ENCODE data around the gene TIGIT. TPM values are rescaled to one million over a fixed set of nuclear protein-coding genes. Genes with fewer than 3 reads are reported as not detected.

TIGIT gene
- total RNA-seq, 4 donors from 2014 or later: 0.11 to 0.98 (median 0.40) TPM; not detected in 1

DNA sequence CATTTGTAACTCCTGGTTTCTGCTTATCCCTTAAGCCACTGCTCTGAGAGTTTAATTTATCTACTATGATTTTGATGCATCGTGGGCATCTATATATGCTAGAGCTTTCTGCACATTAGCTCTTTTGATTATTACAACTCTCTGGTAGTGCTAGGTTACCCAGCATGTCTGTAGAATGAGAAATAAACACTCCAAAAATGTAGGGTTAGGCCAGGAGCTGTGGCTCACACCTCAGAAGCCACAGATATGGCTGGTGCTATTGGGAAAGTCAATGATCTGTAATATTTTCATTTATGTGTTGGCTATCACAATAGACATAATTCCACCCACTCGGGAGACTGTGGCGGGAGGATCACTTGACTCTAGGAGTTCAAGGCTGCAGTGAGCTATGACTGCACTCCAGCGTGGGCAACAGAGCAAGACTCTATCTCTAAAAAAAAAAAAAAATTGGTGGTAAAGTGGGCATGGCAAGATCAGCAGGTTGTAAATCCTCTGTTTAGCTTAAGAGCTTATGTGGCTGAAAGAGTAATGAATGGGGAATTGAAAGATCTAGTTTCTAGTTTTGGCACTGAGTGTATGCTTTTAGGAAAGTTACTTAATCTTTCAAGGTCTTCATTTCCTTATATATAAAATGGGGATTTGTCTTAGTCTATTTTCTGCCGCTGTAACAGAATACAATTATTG lies 6.3 kb downstream of the TIGIT start:
- Histone ChIP-seq H3K9me3 (no peaks in the 10 kb centered on the region), H3K36me3 (no peaks in the 10 kb centered on the region), H3K27me3 (no peaks in the 10 kb centered on the region), H3K4me1 (no peaks in the 10 kb centered on the region), H3K4me3 (replicated peaks in 1 of 3) (no peak overlapping the region), H3K27ac (no peak overlapping the region)
- no peak for DNase-seq
- WGBS, 2 donors: 73 to 77% methylated on average over 5 of the region's 5 CpGs
- intact Hi-C loops (cut with DNase I): no loop called here
- TF ChIP-seq, protein P1, sequence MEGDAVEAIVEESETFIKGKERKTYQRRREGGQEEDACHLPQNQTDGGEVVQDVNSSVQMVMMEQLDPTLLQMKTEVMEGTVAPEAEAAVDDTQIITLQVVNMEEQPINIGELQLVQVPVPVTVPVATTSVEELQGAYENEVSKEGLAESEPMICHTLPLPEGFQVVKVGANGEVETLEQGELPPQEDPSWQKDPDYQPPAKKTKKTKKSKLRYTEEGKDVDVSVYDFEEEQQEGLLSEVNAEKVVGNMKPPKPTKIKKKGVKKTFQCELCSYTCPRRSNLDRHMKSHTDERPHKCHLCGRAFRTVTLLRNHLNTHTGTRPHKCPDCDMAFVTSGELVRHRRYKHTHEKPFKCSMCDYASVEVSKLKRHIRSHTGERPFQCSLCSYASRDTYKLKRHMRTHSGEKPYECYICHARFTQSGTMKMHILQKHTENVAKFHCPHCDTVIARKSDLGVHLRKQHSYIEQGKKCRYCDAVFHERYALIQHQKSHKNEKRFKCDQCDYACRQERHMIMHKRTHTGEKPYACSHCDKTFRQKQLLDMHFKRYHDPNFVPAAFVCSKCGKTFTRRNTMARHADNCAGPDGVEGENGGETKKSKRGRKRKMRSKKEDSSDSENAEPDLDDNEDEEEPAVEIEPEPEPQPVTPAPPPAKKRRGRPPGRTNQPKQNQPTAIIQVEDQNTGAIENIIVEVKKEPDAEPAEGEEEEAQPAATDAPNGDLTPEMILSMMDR (IDR thresholded peaks at IDR 0.05): no peak
- no peak for TF ChIP-seq POLR2A (IDR thresholded peaks at IDR 0.05)

- Histone ChIP-seq H3K9me3 (no peaks in the 10 kb centered on the region), H3K4me1 (no peaks in the 10 kb centered on the region), H3K4me3 (replicated peaks in 1 of 3) (no peak overlapping the region), H3K27me3 (no peaks in the 10 kb centered on the region), H3K36me3 (no peaks in the 10 kb centered on the region), H3K27ac (no peak overlapping the region)
- 83 to 86% methylated on average over 8 of the region's 8 CpGs for WGBS, 2 donors
- no peak for DNase-seq
- no peak for TF ChIP-seq POLR2A (IDR thresholded peaks at IDR 0.05)
- TF ChIP-seq, protein P1 (IDR thresholded peaks at IDR 0.05): no peak
- intact Hi-C loops (cut with DNase I): no loop called here
Observed at GRCh38 chr3:114307222-114307830, 13.5 kb downstream of the TIGIT start.

DNA sequence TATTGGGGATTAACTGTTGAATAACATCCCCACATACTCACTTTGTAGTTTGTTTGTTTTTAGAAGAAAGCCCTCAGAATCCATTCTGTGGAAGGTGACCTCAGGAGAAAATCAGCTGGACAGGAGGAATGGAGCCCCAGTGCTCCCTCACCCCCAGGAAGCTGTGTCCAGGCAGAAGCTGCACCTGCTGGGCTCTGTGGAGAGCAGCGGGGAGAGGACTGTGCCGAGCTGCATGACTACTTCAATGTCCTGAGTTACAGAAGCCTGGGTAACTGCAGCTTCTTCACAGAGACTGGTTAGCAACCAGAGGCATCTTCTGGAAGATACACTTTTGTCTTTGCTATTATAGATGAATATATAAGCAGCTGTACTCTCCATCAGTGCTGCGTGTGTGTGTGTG lies 14.0 kb downstream of the TIGIT start:
- DNase-seq: no peak
- TF ChIP-seq, protein P1 (IDR thresholded peaks at IDR 0.05): no peak
- TF ChIP-seq POLR2A (IDR thresholded peaks at IDR 0.05): no peak
- Histone ChIP-seq H3K36me3 (no peaks in the 10 kb centered on the region), H3K4me1 (no peaks in the 10 kb centered on the region), H3K4me3 (replicated peaks in 1 of 3) (no peak overlapping the region), H3K27me3 (no peaks in the 10 kb centered on the region), H3K27ac (no peak overlapping the region), H3K9me3 (no peaks in the 10 kb centered on the region)
- intact Hi-C loops (cut with DNase I): no loop called here
- 62 to 65% methylated on average over 3 of the region's 3 CpGs for WGBS, 2 donors

DNA sequence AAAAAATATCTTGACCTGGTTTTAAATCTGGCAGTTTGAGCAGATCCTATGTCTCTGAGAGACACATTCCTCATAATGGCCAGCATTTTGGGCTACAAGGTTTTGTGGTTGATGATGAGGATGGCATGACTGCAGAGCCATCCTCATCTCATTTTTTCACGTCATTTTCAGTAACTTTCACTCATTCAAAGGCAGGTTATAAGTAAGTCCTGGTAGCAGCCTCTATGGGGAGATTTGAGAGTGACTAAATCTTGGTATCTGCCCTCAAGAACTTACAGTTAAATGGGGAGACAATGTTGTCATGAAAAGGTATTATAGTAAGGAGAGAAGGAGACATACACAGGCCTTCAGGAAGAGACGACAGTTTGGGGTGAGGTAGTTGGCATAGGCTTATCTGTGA lies 14.5 kb downstream of the TIGIT start:
- intact Hi-C loops (cut with DNase I): no loop called here
- Histone ChIP-seq H3K4me1 (no peaks in the 10 kb centered on the region), H3K27me3 (no peaks in the 10 kb centered on the region), H3K27ac (no peak overlapping the region), H3K4me3 (replicated peaks in 1 of 3) (no peak overlapping the region), H3K36me3 (no peaks in the 10 kb centered on the region), H3K9me3 (no peaks in the 10 kb centered on the region)
- no peak for DNase-seq
- WGBS, 2 donors: 81 to 87% methylated on average over 2 of the region's 2 CpGs
- TF ChIP-seq, protein P1 (IDR thresholded peaks at IDR 0.05): no peak
- no peak for TF ChIP-seq POLR2A (IDR thresholded peaks at IDR 0.05)

DNA sequence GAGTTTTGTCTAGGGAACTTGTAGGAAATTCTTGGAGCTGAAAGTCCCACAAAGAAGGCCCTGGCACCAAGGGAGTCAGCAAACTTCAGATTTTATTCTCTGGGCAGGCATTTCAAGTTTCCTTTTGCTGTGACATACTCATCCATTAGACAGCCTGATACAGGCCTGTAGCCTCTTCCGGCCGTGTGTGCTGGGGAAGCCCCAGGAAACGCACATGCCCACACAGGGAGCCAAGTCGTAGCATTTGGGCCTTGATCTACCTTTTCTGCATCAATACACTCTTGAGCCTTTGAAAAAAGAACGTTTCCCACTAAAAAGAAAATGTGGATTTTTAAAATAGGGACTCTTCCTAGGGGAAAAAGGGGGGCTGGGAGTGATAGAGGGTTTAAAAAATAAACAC lies 15.0 kb downstream of the TIGIT start:
- H3K36me3 ChIP-seq: no peaks in the 10 kb centered on the region
- H3K4me3 ChIP-seq (replicated peaks in 1 of 3): no peak overlapping the region
- 54 to 67% methylated on average over 5 of the region's 5 CpGs for WGBS, 2 donors
- intact Hi-C loops (cut with DNase I): no loop called here
- TF ChIP-seq, protein P1 (IDR thresholded peaks at IDR 0.05): no peak
- no peak for TF ChIP-seq POLR2A (IDR thresholded peaks at IDR 0.05)
- no peak overlapping the region for H3K27ac ChIP-seq
- no peaks in the 10 kb centered on the region for H3K4me1 ChIP-seq
- no peaks in the 10 kb centered on the region for H3K9me3 ChIP-seq
- no peak for DNase-seq
- no peaks in the 10 kb centered on the region for H3K27me3 ChIP-seq
